GM11168 (cell line): ENCODE results near the gene HIP1R.

Experiments
- in situ Hi-C: fragments of 300-500 bp; cut with MboI; formaldehyde crosslinking; loops from one replicate; pipeline ENCODE4 v1.12.0; 2022; ENCODE audit warnings: low sequenced_read_pairs; ENCODE audit not compliant: unreplicated experiment

Gene HIP1R

GRCh38 chr12:122856999-122857671 is 21.9 kb downstream of the HIP1R start:
- in situ Hi-C loops, result loop anchor here (5.0 kb wide), 1 partner anchor 95 kb away; no protein-coding TSS in a partner anchor

GRCh38 chr12:122858171-122858570 is 22.9 kb downstream of the HIP1R start:
- in situ Hi-C loops, result loop anchor here (5.0 kb wide), 1 partner anchor 94 kb away; no protein-coding TSS in a partner anchor

GRCh38 chr12:122858591-122859302 is 23.5 kb downstream of the HIP1R start:
- in situ Hi-C loops, result loop anchor here (5.0 kb wide), 1 partner anchor 94 kb away; no protein-coding TSS in a partner anchor

DNA sequence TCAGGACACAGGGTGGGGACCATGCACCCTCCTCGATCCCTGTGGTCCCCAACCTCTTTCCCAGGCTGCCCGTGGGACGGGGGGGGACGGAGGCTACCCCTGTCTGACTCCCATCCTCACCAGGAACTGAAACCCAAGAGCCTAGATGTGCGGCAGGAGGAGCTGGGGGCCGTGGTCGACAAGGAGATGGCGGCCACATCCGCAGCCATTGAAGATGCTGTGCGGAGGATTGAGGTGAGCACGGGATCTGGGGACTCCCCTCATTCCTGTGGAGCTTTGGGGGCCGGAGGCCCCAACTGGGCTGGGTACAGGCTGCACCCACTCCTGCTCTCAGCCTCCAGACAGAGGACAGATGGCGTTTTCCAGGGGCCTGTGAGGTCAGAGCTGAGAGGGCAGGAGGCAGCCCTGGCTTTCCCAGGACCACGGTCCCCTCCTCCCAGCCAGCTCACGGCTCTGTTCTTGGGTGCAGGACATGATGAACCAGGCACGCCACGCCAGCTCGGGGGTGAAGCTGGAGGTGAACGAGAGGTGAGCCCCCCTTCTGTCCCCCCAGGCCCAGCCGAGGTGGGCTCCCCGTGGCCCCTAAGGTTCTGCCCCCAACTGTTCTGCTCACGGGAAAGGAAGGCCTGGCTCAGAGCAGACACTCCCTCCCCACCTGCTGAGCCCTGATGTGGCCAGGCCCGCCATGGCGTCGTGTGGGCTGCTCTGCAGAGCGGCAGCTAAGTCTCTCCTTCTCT is 24.2 kb downstream of the HIP1R start:
- in situ Hi-C loops, result loop anchor here (5.0 kb wide), 1 partner anchor 93 kb away; no protein-coding TSS in a partner anchor

GRCh38 chr12:122860040-122860853 is 25.0 kb downstream of the HIP1R start:
- in situ Hi-C loops, result no loop called here

DNA sequence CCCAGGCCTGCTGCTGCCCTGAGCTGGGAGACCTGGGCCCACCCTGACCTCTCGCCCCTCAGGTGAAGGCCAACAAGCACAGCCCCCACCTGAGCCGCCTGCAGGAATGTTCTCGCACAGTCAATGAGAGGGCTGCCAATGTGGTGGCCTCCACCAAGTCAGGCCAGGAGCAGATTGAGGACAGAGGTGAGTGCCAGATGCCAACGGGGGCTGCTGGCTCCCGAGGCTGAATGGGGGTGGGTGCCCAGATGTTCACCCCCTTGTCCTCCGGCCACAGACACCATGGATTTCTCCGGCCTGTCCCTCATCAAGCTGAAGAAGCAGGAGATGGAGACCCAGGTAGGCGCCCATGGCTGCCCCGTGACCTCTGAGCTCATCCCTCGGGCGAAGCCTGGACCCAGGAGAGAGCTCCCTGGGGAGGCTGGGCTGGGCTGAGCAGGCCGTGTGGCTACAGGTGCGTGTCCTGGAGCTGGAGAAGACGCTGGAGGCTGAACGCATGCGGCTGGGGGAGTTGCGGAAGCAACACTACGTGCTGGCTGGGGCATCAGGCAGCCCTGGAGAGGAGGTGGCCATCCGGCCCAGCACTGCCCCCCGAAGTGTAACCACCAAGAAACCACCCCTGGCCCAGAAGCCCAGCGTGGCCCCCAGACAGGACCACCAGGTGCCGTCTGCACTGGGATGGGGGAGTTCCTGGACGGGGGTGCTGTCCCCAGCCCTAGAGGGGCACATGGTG is 25.8 kb downstream of the HIP1R start:
- in situ Hi-C loops, result no loop called here

DNA sequence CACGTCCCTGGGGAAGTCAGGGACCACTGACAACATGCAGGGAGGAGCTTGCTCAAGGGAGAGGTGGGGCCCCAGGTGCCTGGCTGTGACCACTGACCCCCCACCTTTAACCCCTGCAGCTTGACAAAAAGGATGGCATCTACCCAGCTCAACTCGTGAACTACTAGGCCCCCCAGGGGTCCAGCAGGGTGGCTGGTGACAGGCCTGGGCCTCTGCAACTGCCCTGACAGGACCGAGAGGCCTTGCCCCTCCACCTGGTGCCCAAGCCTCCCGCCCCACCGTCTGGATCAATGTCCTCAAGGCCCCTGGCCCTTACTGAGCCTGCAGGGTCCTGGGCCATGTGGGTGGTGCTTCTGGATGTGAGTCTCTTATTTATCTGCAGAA is 26.3 kb downstream of the HIP1R start:
- in situ Hi-C loops, result no loop called here

GRCh38 chr12:122862110-122862634 is 26.9 kb downstream of the HIP1R start:
- in situ Hi-C loops, result no loop called here

DNA sequence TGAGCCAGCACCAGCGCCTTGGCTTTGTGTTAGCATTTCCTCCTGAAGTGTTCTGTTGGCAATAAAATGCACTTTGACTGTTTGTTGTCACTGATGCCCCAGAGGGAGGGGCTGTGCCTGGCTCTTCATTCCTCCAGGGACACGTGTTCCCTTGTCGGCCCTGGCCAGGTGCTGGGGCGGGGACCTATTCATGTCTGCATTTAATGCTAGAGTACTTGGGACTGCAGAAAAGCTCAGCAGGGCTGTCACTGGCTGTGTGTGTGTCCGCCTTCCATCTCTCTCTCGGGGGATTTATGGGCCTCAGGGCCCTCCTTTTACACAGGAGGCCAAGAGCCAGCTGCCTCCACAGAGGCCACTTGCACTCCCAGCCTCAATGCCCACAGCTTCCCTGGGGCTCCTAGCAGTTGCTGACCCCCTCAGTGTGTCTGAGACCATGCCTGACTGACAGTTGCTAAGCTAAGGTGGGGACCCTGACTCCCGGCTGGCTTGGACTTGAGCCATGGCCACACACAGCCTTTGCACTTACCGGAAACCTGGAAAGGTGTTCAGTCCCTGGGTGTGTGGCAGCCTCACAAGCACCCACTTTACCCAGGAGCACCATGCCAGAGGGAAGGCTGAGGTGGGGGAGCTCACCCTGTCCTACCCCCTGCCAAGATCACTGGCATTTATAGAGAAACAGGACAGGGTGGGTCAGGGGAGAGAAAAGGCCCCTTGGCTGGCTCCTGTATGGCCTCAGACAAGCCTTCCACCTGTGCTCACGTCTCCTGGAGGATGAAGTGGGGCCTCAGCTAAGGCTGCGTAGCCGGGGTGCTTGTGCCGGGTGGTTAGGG is 27.8 kb downstream of the HIP1R start:
- in situ Hi-C loops, result no loop called here

DNA sequence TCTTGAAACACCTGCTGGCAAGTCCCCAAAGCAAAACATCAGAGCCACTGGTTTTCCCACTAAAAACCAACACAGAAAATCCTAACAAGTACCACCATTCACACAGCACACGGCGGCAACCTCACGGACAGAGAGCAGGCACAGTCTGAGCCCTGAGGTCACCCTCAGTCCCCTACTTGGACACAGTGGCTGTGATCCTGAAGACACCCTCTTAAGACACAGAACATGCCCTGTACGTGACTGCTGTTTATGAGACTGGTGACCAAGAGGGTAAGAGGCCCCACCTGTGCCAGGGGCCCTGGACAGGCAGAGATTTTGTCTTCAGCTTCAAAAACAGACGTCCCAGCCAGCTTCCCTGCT is 29.6 kb downstream of the HIP1R start:
- in situ Hi-C loops, result no loop called here

DNA sequence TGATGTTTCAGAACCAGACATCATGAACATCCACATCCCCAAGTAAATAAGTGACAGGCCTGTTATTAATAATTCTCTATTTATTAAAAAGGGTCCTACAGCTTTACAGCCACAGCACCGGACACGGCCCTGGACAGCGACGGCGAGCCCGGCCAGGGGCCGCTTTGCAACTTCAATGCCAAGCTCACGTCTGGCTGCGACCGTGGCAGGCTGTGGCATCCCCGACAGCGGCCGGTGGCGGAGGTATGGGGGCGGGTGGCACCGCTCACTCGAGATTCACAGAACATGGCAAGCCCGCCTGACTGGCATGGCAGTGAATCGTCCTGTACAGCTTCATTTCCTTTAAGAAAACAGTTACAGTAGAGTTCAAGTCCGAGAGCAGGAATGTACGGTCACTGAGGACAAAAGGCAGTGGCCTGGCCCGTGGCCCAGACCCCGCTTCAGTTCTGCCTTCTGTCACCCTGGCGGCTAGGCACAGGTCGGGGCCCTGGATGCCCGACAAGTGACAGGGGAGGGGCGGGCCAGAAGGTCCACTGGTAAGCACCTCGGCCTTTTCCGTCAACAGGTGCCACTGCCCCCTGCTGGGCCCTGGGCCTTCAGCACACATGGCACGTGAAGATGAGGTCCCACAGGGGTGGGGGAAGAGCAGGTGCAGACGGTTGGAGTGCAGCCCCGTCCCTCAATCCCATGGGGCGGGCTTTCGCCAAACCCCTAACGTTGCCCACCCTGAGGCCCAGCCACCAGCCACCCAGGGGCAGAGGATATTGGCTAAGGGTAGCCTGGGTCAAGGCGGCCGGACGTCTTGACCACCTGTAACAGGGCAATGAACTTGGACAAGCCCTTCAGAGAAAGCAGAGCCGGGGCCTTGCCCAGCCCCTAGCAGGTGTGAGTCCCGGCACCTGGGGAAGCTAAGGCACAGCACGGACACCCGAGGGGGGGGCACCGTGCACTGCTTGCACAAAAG is 30.3 kb downstream of the HIP1R start:
- in situ Hi-C loops, result no loop called here

- in situ Hi-C loops, result no loop called here
These were observed 31.1 kb downstream of the HIP1R start for GRCh38 chr12:122866379-122866778.

DNA sequence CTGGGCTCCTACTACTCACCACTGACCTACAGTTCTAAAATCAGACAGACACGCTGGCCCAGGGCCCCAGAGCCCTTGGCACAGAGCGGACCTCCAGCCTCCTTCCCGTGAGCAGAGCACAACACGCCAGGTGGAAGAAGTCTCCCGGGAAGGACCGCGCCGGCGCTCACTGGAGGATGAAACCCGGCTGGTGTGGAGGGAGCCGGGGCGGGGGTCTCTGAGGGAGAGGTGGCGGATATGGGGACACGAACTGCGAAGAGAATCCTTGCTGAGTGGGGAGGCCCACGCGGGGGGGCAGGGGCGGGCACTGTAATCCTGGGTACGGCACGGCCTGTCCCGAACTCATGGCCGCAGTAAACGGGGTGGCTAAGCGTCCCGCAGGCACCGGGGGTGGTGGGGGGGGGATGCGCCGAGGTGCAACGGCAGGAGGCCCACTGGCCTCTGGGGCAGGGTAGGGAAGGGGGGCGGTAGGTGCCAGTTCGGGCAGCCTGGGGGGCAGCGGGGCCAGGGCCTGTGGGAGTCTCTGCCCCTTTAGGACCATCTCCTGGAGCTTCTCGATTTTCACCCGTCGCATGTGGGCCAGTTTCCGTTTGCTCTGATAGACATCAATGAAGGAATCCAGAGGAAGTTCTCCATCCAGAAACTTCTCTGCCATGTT is 31.8 kb downstream of the HIP1R start:
- in situ Hi-C loops, result no loop called here

DNA sequence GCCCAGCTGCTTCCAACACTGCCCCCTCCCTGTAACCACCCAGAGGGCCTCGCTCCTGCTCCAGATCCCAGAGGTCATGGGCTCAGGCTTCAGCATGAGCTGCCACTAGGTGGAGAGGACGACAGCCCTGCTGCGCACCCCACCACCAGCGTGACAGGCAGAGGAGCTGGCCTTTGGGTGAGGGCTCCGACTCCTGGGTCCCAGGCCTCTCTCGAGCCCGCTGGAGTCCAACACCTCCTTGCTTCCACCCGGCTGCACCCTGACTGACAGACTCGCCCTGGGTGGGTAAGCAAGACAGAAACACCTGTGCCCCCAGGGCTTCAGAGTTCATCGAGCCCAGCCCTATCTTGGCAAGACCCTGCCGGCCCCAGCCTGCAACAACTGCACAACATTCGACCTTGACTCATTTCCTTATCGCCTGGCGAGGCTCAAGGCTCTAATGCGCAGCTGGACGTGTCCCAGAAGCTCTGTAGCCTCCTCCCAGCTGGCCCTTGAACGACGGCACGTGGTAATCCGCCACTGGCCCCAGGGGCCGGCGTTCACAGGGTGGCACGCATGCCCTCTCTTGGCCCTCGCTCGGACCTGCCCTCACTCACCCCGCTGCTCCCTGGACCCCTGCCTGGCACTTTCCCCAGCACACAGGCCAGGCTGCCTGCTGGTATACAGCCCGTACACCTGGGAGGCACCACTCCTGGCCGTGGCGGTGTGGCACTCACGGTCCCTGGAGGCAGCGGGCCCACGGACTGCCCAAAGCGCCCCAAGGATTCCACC is 32.6 kb downstream of the HIP1R start:
- in situ Hi-C loops, result no loop called here

GRCh38 chr12:122868471-122869177 is 33.4 kb downstream of the HIP1R start:
- in situ Hi-C loops, result no loop called here
